SH-SY5Y (cell line): ENCODE data around the gene FH.

Experiments
- GATA2 ChIP-seq: IDR thresholded peaks from 2 replicates; pipeline ENCODE4 v1.6.1; 2011; ENCODE audit warnings: mild to moderate bottlenecking, low read depth, low read length
- GATA3 ChIP-seq: IDR thresholded peaks from 2 replicates; pipeline ENCODE4 v1.6.1; 2011; ENCODE audit warnings: low read depth, mild to moderate bottlenecking, low read length, moderate library complexity

The FH gene

DNA sequence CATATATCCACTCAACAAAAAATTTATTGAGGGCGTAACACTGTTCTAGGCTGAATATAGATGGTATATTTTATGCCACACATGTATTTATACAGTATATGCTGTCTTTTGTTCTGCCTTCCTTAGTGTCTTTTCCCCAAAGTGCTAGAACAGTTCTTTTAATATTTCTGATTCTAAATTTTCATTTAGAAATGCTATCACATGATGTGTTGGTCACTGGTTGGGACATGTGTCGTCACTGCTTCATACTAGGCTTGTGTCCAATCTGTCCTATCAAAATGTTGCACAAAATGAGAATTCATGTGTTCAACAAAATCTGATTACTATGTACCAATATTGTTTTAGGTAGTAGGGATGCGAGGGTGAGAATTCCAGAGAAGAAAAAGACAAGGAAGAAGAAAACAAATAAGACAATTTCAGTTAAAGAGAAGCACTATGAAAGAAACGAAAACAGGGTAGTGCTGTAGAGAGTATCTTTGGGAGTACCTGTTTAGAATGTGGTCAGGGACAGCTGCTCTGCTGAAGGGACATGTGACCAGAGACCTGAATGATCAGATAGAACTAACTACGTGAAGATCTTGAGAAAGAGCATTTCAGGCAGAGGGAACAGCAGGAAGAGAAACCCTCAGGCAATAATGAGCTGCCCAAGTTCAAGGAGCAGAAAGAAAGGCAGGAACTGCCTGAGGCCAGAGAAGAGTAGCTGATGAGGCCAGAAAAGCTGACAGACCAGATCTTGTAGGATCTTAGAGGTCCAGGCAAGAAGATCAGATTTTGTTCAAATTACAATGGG, 14.0 kb upstream of the FH start:
- TF ChIP-seq GATA3 (no peak), GATA2 (no peak)

- TF ChIP-seq GATA2 (no peak), GATA3 (no peak)
Observed at GRCh38 chr1:241532864-241533263, 13.3 kb upstream of the FH start.

- TF ChIP-seq GATA2, result no peak
Observed at GRCh38 chr1:241532162-241532531, 12.6 kb upstream of the FH start, which contains the start of gene KMO. Gene KMO, plus strand, starts transcription at chr1:241532378. Its CDS starts 67 bp downstream, at chr1:241532445.

- TF ChIP-seq GATA2 (no peak), GATA3 (no peak)
Observed at GRCh38 chr1:241531195-241532161, 11.9 kb upstream of the FH start.

DNA sequence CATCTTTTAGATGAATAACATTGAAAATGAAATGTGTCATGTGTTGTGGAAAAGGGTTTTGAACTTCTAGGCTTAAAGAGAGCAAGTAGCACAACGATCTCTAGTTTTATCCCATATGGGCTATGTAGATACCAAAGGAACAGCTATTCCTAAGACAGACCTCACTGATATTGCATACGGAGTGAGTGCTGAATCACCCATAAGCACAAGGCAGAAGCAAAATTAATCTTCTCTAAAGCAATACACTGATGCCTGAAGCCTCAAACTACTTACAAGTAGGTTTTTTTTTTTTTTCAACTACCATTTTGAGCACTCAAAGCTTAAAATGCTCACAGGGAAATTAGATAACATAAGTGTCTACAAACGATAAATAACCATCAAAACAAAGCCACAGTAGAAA, 7.6 kb upstream of the FH start:
- TF ChIP-seq GATA3 (no peak), GATA2 (no peak)

- TF ChIP-seq GATA2, result no peak
- TF ChIP-seq GATA3, result no peak
Observed at GRCh38 chr1:241525026-241525425, 5.5 kb upstream of the FH start.

GRCh38 chr1:241521718-241522117, 2.2 kb upstream of the FH start:
- TF ChIP-seq GATA3, result no peak

DNA sequence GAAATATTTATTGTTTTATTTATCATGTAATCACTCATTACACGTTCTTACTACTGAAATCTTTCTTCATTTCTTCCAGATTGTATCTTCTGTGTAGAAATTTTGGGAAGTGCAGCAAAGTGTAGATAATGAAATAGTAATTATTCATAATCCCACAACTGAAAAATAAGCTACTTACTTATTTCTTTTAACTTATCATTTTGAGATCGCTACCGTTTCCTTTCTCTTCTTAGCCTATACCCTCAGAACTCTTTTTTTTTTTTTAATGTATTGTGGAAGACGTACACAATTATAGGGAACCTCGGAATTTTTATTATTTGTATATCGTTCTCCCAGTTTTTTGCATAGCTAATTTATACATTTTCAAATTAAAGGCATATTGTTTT, 518 bp upstream of the FH start:
- TF ChIP-seq GATA2 (no peak), GATA3 (no peak)

GRCh38 chr1:241518476-241519307, 863 bp downstream of the FH start:
- TF ChIP-seq GATA3, result no peak
- no peak for TF ChIP-seq GATA2

DNA sequence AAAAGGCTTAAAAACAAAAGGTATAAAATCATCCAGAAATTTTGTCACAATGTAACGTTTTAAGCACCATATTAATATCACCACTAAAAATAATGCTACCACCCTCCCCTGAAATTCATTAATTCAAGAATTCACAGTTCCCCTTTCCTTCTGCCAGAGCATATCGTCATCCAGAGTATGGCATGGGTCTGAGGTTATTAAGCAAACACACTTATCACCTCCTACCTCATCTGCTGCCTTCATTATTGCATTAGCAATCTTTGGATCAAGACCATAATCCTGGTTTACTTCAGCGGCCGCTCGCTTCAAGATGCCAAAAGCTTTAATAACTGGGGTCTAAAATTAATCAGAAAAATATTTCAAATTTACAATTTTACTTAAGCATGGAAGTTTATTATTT, 6.2 kb downstream of the FH start:
- TF ChIP-seq GATA3 (no peak), GATA2 (no peak)

DNA sequence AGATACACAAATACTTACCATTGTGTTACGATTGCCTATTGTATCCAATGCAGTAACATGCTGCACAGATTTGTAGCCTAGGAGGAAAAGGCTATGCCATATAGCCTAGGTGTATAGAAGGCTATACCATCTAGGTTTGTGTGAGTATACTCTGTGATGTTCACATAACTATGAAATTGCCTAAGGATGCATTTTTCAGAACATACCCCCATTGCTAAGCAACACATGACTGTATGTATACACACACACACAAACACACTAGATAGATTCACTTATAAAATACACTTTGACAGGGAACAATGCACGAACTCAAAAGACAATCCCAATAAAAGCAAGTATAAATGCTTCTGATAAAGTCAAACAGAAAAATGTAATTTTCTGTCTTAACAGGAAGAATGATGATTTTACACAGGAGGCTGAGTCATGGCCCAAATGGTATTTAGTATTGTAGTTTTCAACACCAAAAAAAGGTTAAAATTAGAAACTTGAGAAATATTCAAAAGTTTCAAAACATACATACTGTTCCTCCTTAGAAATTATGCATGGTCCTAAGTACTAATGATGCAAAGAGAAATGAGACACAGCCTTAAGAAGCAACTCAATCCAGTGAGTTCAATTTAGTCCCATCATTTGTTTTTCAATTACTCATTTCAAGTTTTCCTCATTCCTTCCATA, 12.2 kb downstream of the FH start:
- TF ChIP-seq GATA3, result no peak
- no peak for TF ChIP-seq GATA2

- no peak for TF ChIP-seq GATA2
- TF ChIP-seq GATA3, result no peak
Observed at GRCh38 chr1:241503444-241503843, 16.1 kb downstream of the FH start.

DNA sequence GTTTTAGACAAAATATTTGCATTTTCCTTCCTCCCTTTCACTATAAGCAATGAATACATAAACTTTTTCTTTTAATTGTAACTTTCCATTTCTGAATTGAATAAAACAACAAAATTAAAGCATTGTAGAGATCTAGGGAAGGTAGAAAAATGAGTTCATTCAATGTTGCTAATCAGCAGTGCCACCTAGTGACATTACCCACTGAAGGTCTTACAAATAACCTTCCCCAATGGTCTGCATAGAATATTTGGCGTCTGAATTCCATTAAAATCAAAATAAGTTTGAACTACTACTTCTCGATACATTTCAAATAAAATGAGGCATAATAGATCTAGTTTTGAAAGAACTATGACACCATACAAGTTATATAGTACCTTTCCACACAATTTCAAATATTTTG, 19.6 kb downstream of the FH start:
- no peak for TF ChIP-seq GATA3
- TF ChIP-seq GATA2, result no peak

GRCh38 chr1:241495741-241496140, 23.8 kb downstream of the FH start:
- TF ChIP-seq GATA2, result no peak
- no peak for TF ChIP-seq GATA3
